Transverse colon (tissue), 4 donors: ENCODE measurements around the gene DAZAP1.

Experiments
- CTCF ChIP-seq, 5 experiments: fragments of 200-600 bp in 3 of 5; fragments of 450-650 bp in 2 of 5; sonication (generic) in 3 of 5; IDR thresholded peaks; 1 replicate in 2 of 5; 2 replicates in 3 of 5; pipeline ENCODE4 v1.5.1; 2016 to 2017; ENCODE audit warnings: antibody characterized with exemption in 5 of 5, inconsistent platforms in 3 of 5, mild to moderate bottlenecking in 2 of 5, moderate library complexity in 1 of 5
- EP300 ChIP-seq: sonication (generic); formaldehyde crosslinking; IDR thresholded peaks from one replicate; pipeline ENCODE4 v1.6.1; 2017; ENCODE audit warnings: antibody characterized with exemption, low read depth
- POLR2A ChIP-seq: fragments of 450-650 bp; IDR thresholded peaks from one replicate; pipeline ENCODE4 v1.6.1; 2016; ENCODE audit warnings: antibody characterized with exemption, mild to moderate bottlenecking, moderate library complexity
- POLR2AphosphoS5 ChIP-seq, 3 donors: sonication (generic); formaldehyde crosslinking; IDR thresholded peaks; one replicate each; pipeline ENCODE4 v1.6.1; 2016; ENCODE audit warnings: antibody characterized with exemption in 3 of 3

GRCh38 chr19:1447504-1447903 lies 40.1 kb downstream of the DAZAP1 start:
- TF ChIP-seq CTCF (IDR thresholded peaks at IDR 0.05) (no peak), POLR2AphosphoS5 (IDR thresholded peaks at IDR 0.05) (no peak), EP300 (no peak), POLR2A (no peak)
